ENCODE measurements around the gene PPBP. TPM values are rescaled to one million over a fixed set of nuclear protein-coding genes. Genes with fewer than 3 reads are reported as not detected.

Gene PPBP
- total RNA-seq, 1 experiment from 2014 or later = not detected

DNA sequence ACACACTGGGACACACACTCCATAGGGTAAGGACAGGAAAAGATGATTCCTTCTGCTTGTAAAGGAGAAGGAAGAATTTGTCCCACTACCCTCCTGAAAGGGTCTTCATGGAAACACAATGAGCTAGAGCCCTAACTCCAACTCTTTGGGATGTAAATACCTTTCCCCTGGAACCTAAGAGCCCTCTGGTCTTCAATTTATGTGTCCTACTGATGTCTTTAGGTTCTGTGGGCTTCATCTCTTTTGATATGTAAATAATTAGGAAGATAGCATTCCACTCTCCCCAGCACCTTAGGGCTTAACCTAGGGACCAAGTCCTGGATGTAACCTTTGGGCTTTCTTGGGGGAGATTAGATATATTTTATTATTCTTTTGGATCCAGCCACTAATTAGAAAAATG is 44.4 kb downstream of the PPBP start:
- POLR2A ChIA-PET = no interaction called here
- no peak overlapping the region for H3K4me3 ChIP-seq (ENCODE audit: low read depth, low read length)
- Mint-ChIP-seq H3K4me1 (ENCODE audit: low read depth, unreplicated experiment) (peaks cover 17% of the 10 kb centered on the region), H3K9me3 (ENCODE audit: unreplicated experiment) (no peaks in the 10 kb centered on the region), H3K4me3 (ENCODE audit: unreplicated experiment) (no peak overlapping the region), H3K27ac (ENCODE audit: unreplicated experiment) (no peak overlapping the region), H3K27me3 (ENCODE audit: insufficient read depth, unreplicated experiment) (no peaks in the 10 kb centered on the region), H3K36me3 (ENCODE audit: insufficient read depth, unreplicated experiment) (no peaks in the 10 kb centered on the region)
- H3K4me1 ChIP-seq = no peaks in the 10 kb centered on the region
- BruUV-seq (replicated peaks) = no TSS peak
- no peaks in the 10 kb centered on the region for H3K9me3 ChIP-seq
- CTCF ChIA-PET = no interaction called here
- TF ChIP-seq, protein P1, sequence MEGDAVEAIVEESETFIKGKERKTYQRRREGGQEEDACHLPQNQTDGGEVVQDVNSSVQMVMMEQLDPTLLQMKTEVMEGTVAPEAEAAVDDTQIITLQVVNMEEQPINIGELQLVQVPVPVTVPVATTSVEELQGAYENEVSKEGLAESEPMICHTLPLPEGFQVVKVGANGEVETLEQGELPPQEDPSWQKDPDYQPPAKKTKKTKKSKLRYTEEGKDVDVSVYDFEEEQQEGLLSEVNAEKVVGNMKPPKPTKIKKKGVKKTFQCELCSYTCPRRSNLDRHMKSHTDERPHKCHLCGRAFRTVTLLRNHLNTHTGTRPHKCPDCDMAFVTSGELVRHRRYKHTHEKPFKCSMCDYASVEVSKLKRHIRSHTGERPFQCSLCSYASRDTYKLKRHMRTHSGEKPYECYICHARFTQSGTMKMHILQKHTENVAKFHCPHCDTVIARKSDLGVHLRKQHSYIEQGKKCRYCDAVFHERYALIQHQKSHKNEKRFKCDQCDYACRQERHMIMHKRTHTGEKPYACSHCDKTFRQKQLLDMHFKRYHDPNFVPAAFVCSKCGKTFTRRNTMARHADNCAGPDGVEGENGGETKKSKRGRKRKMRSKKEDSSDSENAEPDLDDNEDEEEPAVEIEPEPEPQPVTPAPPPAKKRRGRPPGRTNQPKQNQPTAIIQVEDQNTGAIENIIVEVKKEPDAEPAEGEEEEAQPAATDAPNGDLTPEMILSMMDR (IDR thresholded peaks at IDR 0.05; ENCODE audit: insufficient read depth in 1 of 2, low read depth in 1 of 2, low read length in 1 of 2, severe bottlenecking in 1 of 2, unreplicated experiment in 1 of 2) = no peak
- intact Hi-C loops (cut with micrococcal nuclease; ENCODE audit: unreplicated experiment) = no loop called here
- no peaks in the 10 kb centered on the region for H3K36me3 ChIP-seq (ENCODE audit: control insufficient read depth, insufficient read depth, low read length)
- no peak for DNase-seq
- no peaks in the 10 kb centered on the region for H3K27me3 ChIP-seq (replicated peaks; ENCODE audit: control insufficient read depth, insufficient read depth, low read length)

DNA sequence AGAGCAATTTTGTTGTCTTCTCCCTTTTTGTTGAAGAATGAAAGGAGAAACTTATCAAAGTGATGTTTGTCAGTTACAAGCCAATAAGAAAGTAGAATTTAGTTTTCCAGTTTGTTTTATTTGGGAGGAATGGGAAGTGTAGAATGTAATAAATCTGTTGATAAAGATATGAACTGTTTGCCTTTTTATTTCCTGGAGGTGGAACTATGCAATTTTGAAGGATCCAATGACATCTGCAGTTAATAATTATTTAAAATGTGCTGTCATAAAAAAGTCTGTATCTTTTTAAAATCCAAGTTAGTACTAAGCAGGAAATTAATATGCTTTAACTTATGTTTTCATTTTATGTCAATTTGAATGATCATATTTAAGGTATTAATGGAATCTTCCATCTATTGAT is 51.0 kb downstream of the PPBP start:
- Mint-ChIP-seq H3K27ac (ENCODE audit: unreplicated experiment) (no peak overlapping the region), H3K4me1 (ENCODE audit: low read depth, unreplicated experiment) (peaks cover 13% of the 10 kb centered on the region), H3K9me3 (ENCODE audit: unreplicated experiment) (no peaks in the 10 kb centered on the region), H3K36me3 (ENCODE audit: insufficient read depth, unreplicated experiment) (no peaks in the 10 kb centered on the region), H3K27me3 (ENCODE audit: insufficient read depth, unreplicated experiment) (no peaks in the 10 kb centered on the region), H3K4me3 (ENCODE audit: unreplicated experiment) (no peak overlapping the region)
- no peak for DNase-seq
- Histone ChIP-seq H3K9me3 (no peaks in the 10 kb centered on the region), H3K4me1 (no peaks in the 10 kb centered on the region), H3K4me3 (ENCODE audit: low read depth, low read length) (no peak overlapping the region), H3K27me3 (replicated peaks; ENCODE audit: control insufficient read depth, insufficient read depth, low read length) (no peaks in the 10 kb centered on the region), H3K36me3 (ENCODE audit: control insufficient read depth, insufficient read depth, low read length) (no peaks in the 10 kb centered on the region)
- ChIA-PET CTCF (no interaction called here), POLR2A (no interaction called here)
- BruUV-seq (replicated peaks) = no TSS peak
- intact Hi-C loops (cut with micrococcal nuclease; ENCODE audit: unreplicated experiment) = no loop called here
- TF ChIP-seq, protein P1 (IDR thresholded peaks at IDR 0.05; ENCODE audit: insufficient read depth in 1 of 2, low read depth in 1 of 2, low read length in 1 of 2, severe bottlenecking in 1 of 2, unreplicated experiment in 1 of 2) = no peak

Other genes starting within 250 kb of the PPBP start
- 0.18 TPM in 1 of 2 replicates, not detected in the other for gene CXCL8, start 247.6 kb downstream of the PPBP start, total RNA-seq (2022)
- gene CXCL6, start 151.5 kb downstream of the PPBP start, total RNA-seq (2022) = not detected in 2 replicates
- gene PF4V1, start 134.9 kb downstream of the PPBP start, total RNA-seq (2022) = not detected in 2 replicates
- 0.79 TPM in 1 of 2 replicates, not detected in the other for gene CXCL1, start 118.8 kb downstream of the PPBP start, total RNA-seq (2022)
- gene PF4, start 6.2 kb downstream of the PPBP start, total RNA-seq (2022) = 0.58 TPM in 1 of 2 replicates, not detected in the other
- 0.21 TPM in 1 of 2 replicates, not detected in the other for gene CXCL5, start 10.5 kb upstream of the PPBP start, total RNA-seq (2022)
- gene CXCL3, start 50.5 kb upstream of the PPBP start, total RNA-seq (2022) = 1.9 and 4.3 TPM in 2 replicates
- gene CXCL2, start 111.0 kb upstream of the PPBP start, total RNA-seq (2022) = 4.9 and 5.3 TPM in 2 replicates
- 11.0 and 11.6 TPM in 2 replicates for gene MTHFD2L, start 169.9 kb upstream of the PPBP start, total RNA-seq (2022)